Stimulated activated CD8-positive, alpha-beta memory T cell treated with anti-CD3 and anti-CD28 coated beads, Interleukin-4, amount 100 ng/mL, for 24 hours (primary cell): ENCODE results near the gene CMTM5.
"Not testable (repeated sequence)": the region's sequence is repeated elsewhere in the genome, so short reads cannot be mapped to it uniquely, and the experiment has no call there.

Source experiments
- DNase-seq: peaks from one replicate; pipeline ENCODE4 v3.0.0-alpha.2; 2020; ENCODE audit warnings: low read depth

The CMTM5 gene

GRCh38 chr14:23378612-23379220, 1.9 kb downstream of the CMTM5 start:
- no peak for DNase-seq

GRCh38 chr14:23379366-23380196, 2.7 kb downstream of the CMTM5 start:
- peak; percentile 46 for DNase-seq

- DNase-seq = no peak
Measured at GRCh38 chr14:23380197-23380914, 3.5 kb downstream of the CMTM5 start.

GRCh38 chr14:23380976-23381375, 4.1 kb downstream of the CMTM5 start:
- DNase-seq = no peak

GRCh38 chr14:23381871-23382270, 5.0 kb downstream of the CMTM5 start:
- no peak for DNase-seq

- DNase-seq = no peak
Measured at GRCh38 chr14:23382276-23382675, 5.4 kb downstream of the CMTM5 start.

GRCh38 chr14:23382731-23383440, 6.0 kb downstream of the CMTM5 start:
- DNase-seq = no peak

- DNase-seq = no peak
Measured at GRCh38 chr14:23384364-23385080, 7.7 kb downstream of the CMTM5 start.

- no peak for DNase-seq
Measured at GRCh38 chr14:23385244-23385641, 8.4 kb downstream of the CMTM5 start.

GRCh38 chr14:23385642-23386265, 8.9 kb downstream of the CMTM5 start:
- DNase-seq = no peak

GRCh38 chr14:23386266-23386657, 9.4 kb downstream of the CMTM5 start:
- not testable (repeated sequence) for DNase-seq

GRCh38 chr14:23386999-23387398, 10.2 kb downstream of the CMTM5 start:
- no peak for DNase-seq

- DNase-seq = no peak
Measured at GRCh38 chr14:23387916-23388882, 11.4 kb downstream of the CMTM5 start.

- no peak for DNase-seq
Measured at GRCh38 chr14:23388996-23389395, 12.2 kb downstream of the CMTM5 start.

GRCh38 chr14:23389396-23389795, 12.6 kb downstream of the CMTM5 start:
- DNase-seq = no peak

- DNase-seq = not testable (repeated sequence)
Measured at GRCh38 chr14:23389871-23390270, 13.0 kb downstream of the CMTM5 start.

- no peak for DNase-seq
Measured at GRCh38 chr14:23392613-23393012, 15.8 kb downstream of the CMTM5 start.

GRCh38 chr14:23396126-23396525, 19.3 kb downstream of the CMTM5 start:
- no peak for DNase-seq

- DNase-seq = no peak
Measured at GRCh38 chr14:23396781-23397407, 20.0 kb downstream of the CMTM5 start.

GRCh38 chr14:23398348-23398747, 21.5 kb downstream of the CMTM5 start:
- no peak for DNase-seq
